LNCAP (cell line): ENCODE data around the gene PGGHG.

Source experiments
- CTCF ChIP-seq: fragments of 450-650 bp; IDR thresholded peaks from 2 replicates; pipeline ENCODE4 v1.5.1; 2017; ENCODE audit warnings: mild to moderate bottlenecking

PGGHG gene

GRCh38 chr11:328012-328411 is 39.1 kb downstream of the PGGHG start:
- TF ChIP-seq CTCF: no peak

- no peak for TF ChIP-seq CTCF
These were observed 40.9 kb downstream of the PGGHG start for GRCh38 chr11:329886-330253.

- no peak for TF ChIP-seq CTCF
These were observed 41.4 kb downstream of the PGGHG start for GRCh38 chr11:330307-330693.

- no peak for TF ChIP-seq CTCF
These were observed 41.9 kb downstream of the PGGHG start for GRCh38 chr11:330694-331357.

- no peak for TF ChIP-seq CTCF
These were observed 42.6 kb downstream of the PGGHG start for GRCh38 chr11:331358-332060.

GRCh38 chr11:332651-333480 is 43.9 kb downstream of the PGGHG start:
- no peak for TF ChIP-seq CTCF

GRCh38 chr11:334264-334994 is 45.5 kb downstream of the PGGHG start:
- TF ChIP-seq CTCF: no peak
